A549 (cell line): ENCODE measurements around the gene MPL. TPM values are rescaled to one million over a fixed set of nuclear protein-coding genes. Genes with fewer than 3 reads are reported as not detected.

Experiments
- ATAC-seq, 2 experiments: fragments of 200-7000 bp in 1 of 2; fragments of >200 bp in 1 of 2; cut with Nextera tagmentation in 1 of 2; cut with Tn5 transposase in 1 of 2; 3 replicates each; pipeline versions ENCODE4 v1.8.0 to v1.9.1; 2018 to 2020; ENCODE audit warnings: mild to moderate bottlenecking in 1 of 2, moderate library complexity in 1 of 2
- CTCF ChIA-PET: fragments of 300-600 bp; sonication (Branson Sonifier 250); formaldehyde crosslinking; extraction: SDS; loops from one replicate; lab custom pipeline; 2021; ENCODE audit warnings: antibody characterized with exemption, inconsistent platforms; lab: Yijun Ruan, JAX
- POLR2A ChIA-PET: fragments of 350-600 bp; formaldehyde crosslinking; extraction: SDS; loops from one replicate; lab custom pipeline; 2021; ENCODE audit warnings: antibody characterized with exemption, inconsistent platforms; lab: Yijun Ruan, JAX
- DNase-seq, 2 experiments: peaks; one replicate each; pipeline versions ENCODE4 v3.0.0 to v3.0.0-alpha.2; 2011 to 2016; ENCODE audit warnings: low read depth in 1 of 2, low spot score in 1 of 2
- FAIRE-seq: peaks from 2 replicates; lab custom pipeline; 2011; peaks lifted over from hg19 to GRCh38; lab: Jason Lieb, UNC
- H3K27ac ChIP-seq, 2 experiments: fragments of >200 bp; sonication (Bioruptor Twin); formaldehyde crosslinking; 3 replicates each; pipeline ENCODE4 v1.5.1; 2016 to 2017
- H3K4me1 ChIP-seq: fragments of >200 bp; sonication (Bioruptor Twin); formaldehyde crosslinking; 3 replicates; pipeline ENCODE4 v1.6.1; 2016
- H3K4me2 ChIP-seq: fragments of >200 bp; sonication (Bioruptor Twin); formaldehyde crosslinking; 3 replicates; pipeline ENCODE4 v1.6.1; 2016
- H3K4me3 ChIP-seq: fragments of >200 bp; sonication (Bioruptor Twin); formaldehyde crosslinking; 3 replicates; pipeline ENCODE4 v1.5.1; 2016
- H3K9me3 ChIP-seq: fragments of >200 bp; sonication (Bioruptor Twin); formaldehyde crosslinking; 3 replicates; pipeline ENCODE4 v1.6.1; 2016
- CHD2 ChIP-seq: fragments of 150-350 bp; IDR thresholded peaks from 2 replicates; pipeline ENCODE4 v1.6.1; 2014; ENCODE audit warnings: low read length; ENCODE audit not compliant: partially characterized antibody
- CHD4 ChIP-seq: fragments of 200-600 bp; sonication (generic); IDR thresholded peaks from 2 replicates; pipeline ENCODE4 v1.6.1; 2016; ENCODE audit warnings: antibody characterized with exemption, mild to moderate bottlenecking, borderline replicate concordance
- EHMT2 ChIP-seq: fragments of 200-600 bp; sonication (generic); IDR thresholded peaks from 2 replicates; pipeline ENCODE4 v1.6.1; 2016; ENCODE audit warnings: antibody characterized with exemption, low read depth, mild to moderate bottlenecking, moderate library complexity
- EP300 ChIP-seq, 2 experiments: fragments of >200 bp; sonication (Bioruptor Twin); formaldehyde crosslinking; IDR thresholded peaks; 2 replicates in 1 of 2; 3 replicates in 1 of 2; pipeline ENCODE4 v1.6.1; 2016 to 2017
- HOXA7 ChIP-seq: fragments of 250-450 bp; sonication (Bioruptor Pico); IDR thresholded peaks from 2 replicates; pipeline ENCODE4 v1.5.0; 2020; ENCODE audit warnings: mild to moderate bottlenecking, moderate library complexity
- JUNB ChIP-seq: fragments of >200 bp; sonication (Bioruptor Twin); formaldehyde crosslinking; IDR thresholded peaks from 2 replicates; pipeline ENCODE4 v1.6.1; 2016
- MAFK ChIP-seq: fragments of 450-650 bp; IDR thresholded peaks from 2 replicates; pipeline ENCODE4 v1.6.1; 2014; ENCODE audit not compliant: partially characterized antibody
- MYC ChIP-seq: IDR thresholded peaks from 2 replicates; pipeline ENCODE4 v1.6.1; 2012; ENCODE audit warnings: mild to moderate bottlenecking, inconsistent platforms, low read length, improper control_type of control experiment, borderline replicate concordance
- NFE2L2 ChIP-seq: fragments of 150-350 bp; conservative IDR thresholded peaks from 2 replicates; pipeline ENCODE4 v1.6.1; 2014; ENCODE audit warnings: low read length
- NR3C1 ChIP-seq: fragments of >200 bp; sonication (Bioruptor Twin); formaldehyde crosslinking; IDR thresholded peaks from 3 replicates; pipeline ENCODE4 v1.6.1; 2017
- RARB ChIP-seq: fragments of 250-450 bp; sonication (Bioruptor Pico); IDR thresholded peaks from 2 replicates; pipeline ENCODE4 v1.8.0; 2021; ENCODE audit warnings: mild to moderate bottlenecking, moderate library complexity
- RNF2 ChIP-seq: fragments of 200-600 bp; sonication (generic); IDR thresholded peaks from 2 replicates; pipeline ENCODE4 v1.6.1; 2016; ENCODE audit warnings: low read depth, mild to moderate bottlenecking, antibody characterized with exemption, moderate library complexity, borderline replicate concordance
- TP53 ChIP-seq: fragments of 250-450 bp; sonication (Bioruptor Pico); IDR thresholded peaks from 2 replicates; pipeline ENCODE4 v1.5.0; 2021; ENCODE audit warnings: mild to moderate bottlenecking, moderate library complexity
- WGBS: methylation state at CpG from one replicate; pipeline ENCODE4 v1.1.6; 2017; ENCODE audit errors: missing lambda C conversion rate; 5-methylcytosine and 5-hydroxymethylcytosine counted together
- polyA plus RNA-seq, 4 experiments: library from polyadenylated mRNA; depleted of rRNA in 3 of 4; stranded (reverse); fragments of >200 nt; fragmentation: RNase III in 1 of 4; extraction: RNeasy Plus Mini Kit Qiagen cat#74134 plus additional on column Dnase treatment in 1 of 4; gene quantifications; 2 replicates in 3 of 4; 3 replicates in 1 of 4; pipeline ENCODE4 v1.2.3, GENCODE V29; 2011 to 2017
- TF ChIP-seq, protein P1 (sequence below): fragments of 200-600 bp; sonication (generic); IDR thresholded peaks from 2 replicates; pipeline ENCODE4 v1.6.1; 2016; ENCODE audit warnings: antibody characterized with exemption, mild to moderate bottlenecking, moderate library complexity
- TF ChIP-seq, protein P2 (sequence below): IDR thresholded peaks from 2 replicates; pipeline ENCODE4 v1.6.1; 2012
- TF ChIP-seq, protein P3 (sequence below): IDR thresholded peaks from 2 replicates; pipeline ENCODE4 v1.6.1; 2012; ENCODE audit warnings: low read depth, borderline replicate concordance
- TF ChIP-seq, protein P4 (sequence below): fragments of 250-450 bp; sonication (Bioruptor Pico); IDR thresholded peaks from 2 replicates; pipeline ENCODE4 v1.5.0; 2020; ENCODE audit warnings: low read depth, mild to moderate bottlenecking, moderate library complexity

The MPL gene
- polyA plus RNA-seq, 2 of the 4 experiments (the other 2 are of a cell fraction): not detected

DNA sequence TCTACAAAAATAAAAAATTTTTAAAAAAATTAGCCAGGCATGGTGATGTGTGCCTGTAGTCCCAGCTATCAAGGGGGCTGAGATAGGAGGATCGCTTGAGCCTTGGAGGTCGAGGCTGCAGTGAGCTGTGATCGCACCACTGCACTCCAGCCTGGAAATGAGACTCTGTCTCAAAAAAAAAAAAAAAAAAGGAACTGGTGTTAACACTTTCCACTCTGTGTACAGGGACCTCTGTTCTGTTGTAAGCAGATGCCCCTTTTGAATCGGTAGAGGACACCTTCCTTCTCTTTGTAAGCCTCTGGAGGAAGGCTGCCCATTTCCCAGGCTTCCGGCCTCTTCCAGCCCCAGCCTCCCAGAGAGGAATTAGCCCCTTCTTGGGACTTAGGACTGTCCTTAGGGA lies 44.9 kb upstream of the MPL start:
- H3K9me3 ChIP-seq: no peaks in the 10 kb centered on the region
- FAIRE-seq (no peak), DNase-seq (no peak), ATAC-seq (no peak)
- TF ChIP-seq MYC (no peak), RNF2 (no peak), NR3C1 (no peak), CHD4 (no peak), JUNB (no peak), EP300 (IDR thresholded peaks at IDR 0.05) (no peak), RARB (no peak), NFE2L2 (no peak)
- TF ChIP-seq, protein P1, sequence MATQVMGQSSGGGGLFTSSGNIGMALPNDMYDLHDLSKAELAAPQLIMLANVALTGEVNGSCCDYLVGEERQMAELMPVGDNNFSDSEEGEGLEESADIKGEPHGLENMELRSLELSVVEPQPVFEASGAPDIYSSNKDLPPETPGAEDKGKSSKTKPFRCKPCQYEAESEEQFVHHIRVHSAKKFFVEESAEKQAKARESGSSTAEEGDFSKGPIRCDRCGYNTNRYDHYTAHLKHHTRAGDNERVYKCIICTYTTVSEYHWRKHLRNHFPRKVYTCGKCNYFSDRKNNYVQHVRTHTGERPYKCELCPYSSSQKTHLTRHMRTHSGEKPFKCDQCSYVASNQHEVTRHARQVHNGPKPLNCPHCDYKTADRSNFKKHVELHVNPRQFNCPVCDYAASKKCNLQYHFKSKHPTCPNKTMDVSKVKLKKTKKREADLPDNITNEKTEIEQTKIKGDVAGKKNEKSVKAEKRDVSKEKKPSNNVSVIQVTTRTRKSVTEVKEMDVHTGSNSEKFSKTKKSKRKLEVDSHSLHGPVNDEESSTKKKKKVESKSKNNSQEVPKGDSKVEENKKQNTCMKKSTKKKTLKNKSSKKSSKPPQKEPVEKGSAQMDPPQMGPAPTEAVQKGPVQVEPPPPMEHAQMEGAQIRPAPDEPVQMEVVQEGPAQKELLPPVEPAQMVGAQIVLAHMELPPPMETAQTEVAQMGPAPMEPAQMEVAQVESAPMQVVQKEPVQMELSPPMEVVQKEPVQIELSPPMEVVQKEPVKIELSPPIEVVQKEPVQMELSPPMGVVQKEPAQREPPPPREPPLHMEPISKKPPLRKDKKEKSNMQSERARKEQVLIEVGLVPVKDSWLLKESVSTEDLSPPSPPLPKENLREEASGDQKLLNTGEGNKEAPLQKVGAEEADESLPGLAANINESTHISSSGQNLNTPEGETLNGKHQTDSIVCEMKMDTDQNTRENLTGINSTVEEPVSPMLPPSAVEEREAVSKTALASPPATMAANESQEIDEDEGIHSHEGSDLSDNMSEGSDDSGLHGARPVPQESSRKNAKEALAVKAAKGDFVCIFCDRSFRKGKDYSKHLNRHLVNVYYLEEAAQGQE: no peak
- 72% methylated on average over 5 of the region's 5 CpGs for WGBS
- no peak overlapping the region for H3K27ac ChIP-seq
- H3K4me2 ChIP-seq: no peak overlapping the region
- CTCF ChIA-PET: interaction anchor here (0.6 to 1.6 kb wide), 2 partner anchors 10 to 28 kb away, joined by 4 to 7 read pairs; no protein-coding TSS in a partner anchor
- POLR2A ChIA-PET: no interaction called here
- H3K4me1 ChIP-seq: peaks cover 8% of the 10 kb centered on the region; the same call in 1 of the 3 replicates
- H3K4me3 ChIP-seq: no peak overlapping the region

DNA sequence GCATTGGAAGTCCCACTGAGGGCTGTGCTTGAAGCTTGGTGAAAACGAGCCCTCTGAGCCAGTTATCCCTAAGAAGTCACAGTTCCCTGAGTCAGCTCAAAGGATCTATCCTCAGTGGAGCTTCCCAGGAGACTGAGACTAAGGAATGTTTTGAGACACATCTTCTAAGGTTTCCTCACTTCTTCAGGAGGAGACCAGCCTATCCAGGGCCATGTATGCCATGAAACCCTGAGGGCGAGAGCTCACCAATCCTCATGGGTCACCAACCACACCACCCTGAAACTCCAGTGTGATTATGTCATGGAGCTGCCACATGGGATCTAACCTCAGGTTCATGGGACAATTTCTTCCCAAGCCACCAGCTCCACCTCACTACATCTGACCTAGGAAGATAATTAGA lies 44.4 kb upstream of the MPL start:
- CTCF ChIA-PET: interaction anchor here (0.6 to 1.6 kb wide), 3 partner anchors 9 to 28 kb away, joined by 4 to 7 read pairs (median 4); no protein-coding TSS in a partner anchor
- no peak for ATAC-seq
- Histone ChIP-seq H3K27ac (no peak overlapping the region), H3K4me2 (no peak overlapping the region)
- 52% methylated on average over 2 of the region's 2 CpGs for WGBS
- DNase-seq: no peak
- no peak for FAIRE-seq
- POLR2A ChIA-PET: no interaction called here
- TF ChIP-seq CHD2 (no peak), EHMT2 (no peak), MAFK (no peak), HOXA7 (CRISPR knock-in tag) (no peak), TP53 (no peak)
- TF ChIP-seq, protein P2, sequence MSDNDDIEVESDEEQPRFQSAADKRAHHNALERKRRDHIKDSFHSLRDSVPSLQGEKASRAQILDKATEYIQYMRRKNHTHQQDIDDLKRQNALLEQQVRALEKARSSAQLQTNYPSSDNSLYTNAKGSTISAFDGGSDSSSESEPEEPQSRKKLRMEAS: no peak
- TF ChIP-seq, protein P3, sequence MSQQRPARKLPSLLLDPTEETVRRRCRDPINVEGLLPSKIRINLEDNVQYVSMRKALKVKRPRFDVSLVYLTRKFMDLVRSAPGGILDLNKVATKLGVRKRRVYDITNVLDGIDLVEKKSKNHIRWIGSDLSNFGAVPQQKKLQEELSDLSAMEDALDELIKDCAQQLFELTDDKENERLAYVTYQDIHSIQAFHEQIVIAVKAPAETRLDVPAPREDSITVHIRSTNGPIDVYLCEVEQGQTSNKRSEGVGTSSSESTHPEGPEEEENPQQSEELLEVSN: no peak
- TF ChIP-seq, protein P4, sequence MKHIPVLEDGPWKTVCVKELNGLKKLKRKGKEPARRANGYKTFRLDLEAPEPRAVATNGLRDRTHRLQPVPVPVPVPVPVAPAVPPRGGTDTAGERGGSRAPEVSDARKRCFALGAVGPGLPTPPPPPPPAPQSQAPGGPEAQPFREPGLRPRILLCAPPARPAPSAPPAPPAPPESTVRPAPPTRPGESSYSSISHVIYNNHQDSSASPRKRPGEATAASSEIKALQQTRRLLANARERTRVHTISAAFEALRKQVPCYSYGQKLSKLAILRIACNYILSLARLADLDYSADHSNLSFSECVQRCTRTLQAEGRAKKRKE (CRISPR knock-in tag): no peak
- TF ChIP-seq, all 56 proteins: peak for 0
- H3K9me3 ChIP-seq: no peaks in the 10 kb centered on the region
- H3K4me1 ChIP-seq: peaks cover 8% of the 10 kb centered on the region; the same call in 1 of the 3 replicates
- no peak overlapping the region for H3K4me3 ChIP-seq
